Mesenchymal stem cell (in vitro differentiated cells and primary cell): Measurements from ENCODE around the gene THG1L.
"Not testable (repeated sequence)": the region's sequence is repeated elsewhere in the genome, so short reads cannot be mapped to it uniquely, and the experiment has no call there.

Experiments used
- DNase-seq: peaks from one replicate; pipeline ENCODE4 v3.0.0-alpha.2; 2013
- H2AFZ ChIP-seq: one replicate; pipeline ENCODE4 v1.6.1; 2013; ENCODE audit warnings: low read depth, mild to moderate bottlenecking, control low read depth, inconsistent platforms, low read length, moderate library complexity
- H2AK5ac ChIP-seq: 2 replicates; pipeline ENCODE4 v1.6.1; 2013; ENCODE audit warnings: low read length, moderate library complexity, mild to moderate bottlenecking, inconsistent platforms; ENCODE audit not compliant: severe bottlenecking
- H2BK120ac ChIP-seq: one replicate; pipeline ENCODE4 v1.6.1; 2013; ENCODE audit warnings: low read depth, mild to moderate bottlenecking, inconsistent platforms, low read length, moderate library complexity
- H2BK12ac ChIP-seq, 2 experiments: one replicate each; pipeline ENCODE4 v1.6.1; 2013; ENCODE audit warnings: inconsistent platforms in 2 of 2, low read length in 2 of 2, mild to moderate bottlenecking in 2 of 2, moderate library complexity in 2 of 2, control low read depth in 1 of 2
- H2BK15ac ChIP-seq: one replicate; pipeline ENCODE4 v1.6.1; 2013; ENCODE audit warnings: mild to moderate bottlenecking, low read depth, inconsistent platforms; ENCODE audit not compliant: poor library complexity, severe bottlenecking
- H2BK5ac ChIP-seq: 2 replicates; pipeline ENCODE4 v1.6.1; 2013; ENCODE audit warnings: low read depth, mild to moderate bottlenecking, low read length, control low read depth, inconsistent platforms; ENCODE audit not compliant: poor library complexity, severe bottlenecking
- H3K14ac ChIP-seq, 2 experiments: one replicate each; pipeline ENCODE4 v1.6.1; 2013; ENCODE audit warnings: inconsistent platforms in 2 of 2, low read length in 2 of 2, control low read depth in 1 of 2, mild to moderate bottlenecking in 1 of 2, moderate library complexity in 1 of 2
- H3K18ac ChIP-seq, 2 experiments: one replicate each; pipeline ENCODE4 v1.6.1; 2013; ENCODE audit warnings: inconsistent platforms in 2 of 2, low read length in 2 of 2, control low read depth in 1 of 2, low read depth in 1 of 2, mild to moderate bottlenecking in 1 of 2
- H3K23ac ChIP-seq, 2 experiments: one replicate each; pipeline ENCODE4 v1.6.1; 2013; ENCODE audit warnings: inconsistent platforms in 2 of 2, low read length in 2 of 2, mild to moderate bottlenecking in 2 of 2, moderate library complexity in 2 of 2, control low read depth in 1 of 2
- H3K27ac ChIP-seq: 2 replicates; pipeline ENCODE4 v1.5.1; 2013; ENCODE audit warnings: mild to moderate bottlenecking, moderate library complexity, low read length, control low read depth, inconsistent platforms; ENCODE audit not compliant: poor library complexity, severe bottlenecking
- H3K27me3 ChIP-seq, 2 experiments: 2 replicates each; pipeline versions ENCODE4 v1.6.1 to v1.7.0; 2013; ENCODE audit warnings: low read length in 2 of 2, mild to moderate bottlenecking in 2 of 2, moderate library complexity in 2 of 2, control low read depth in 1 of 2, inconsistent platforms in 1 of 2; ENCODE audit not compliant: control insufficient read depth in 1 of 2, insufficient read depth in 1 of 2
- H3K36me3 ChIP-seq, 2 experiments: 2 replicates each; pipeline versions ENCODE4 v1.6.1 to v1.7.0; 2013; ENCODE audit warnings: low read length in 2 of 2, control low read depth in 1 of 2, inconsistent platforms in 1 of 2, low read depth in 1 of 2, mild to moderate bottlenecking in 1 of 2; ENCODE audit not compliant: insufficient read depth in 2 of 2, control insufficient read depth in 1 of 2
- H3K4ac ChIP-seq, 2 experiments: one replicate each; pipeline ENCODE4 v1.6.1; 2013; ENCODE audit warnings: inconsistent platforms in 2 of 2, low read length in 2 of 2, mild to moderate bottlenecking in 2 of 2, moderate library complexity in 2 of 2, control low read depth in 1 of 2, low read depth in 1 of 2
- H3K4me1 ChIP-seq: 2 replicates; pipeline ENCODE4 v1.6.1; 2013; ENCODE audit warnings: low read depth, low read length, control low read depth; ENCODE audit not compliant: control insufficient read depth, insufficient read depth
- H3K4me2 ChIP-seq: 2 replicates; pipeline ENCODE4 v1.6.1; 2013; ENCODE audit warnings: low read length, mild to moderate bottlenecking, inconsistent platforms; ENCODE audit not compliant: poor library complexity, severe bottlenecking
- H3K4me3 ChIP-seq, 2 experiments: 2 replicates each; pipeline versions ENCODE4 v1.5.1 to v1.7.0; 2013; ENCODE audit warnings: low read length in 2 of 2, mild to moderate bottlenecking in 2 of 2, control low read depth in 1 of 2, low read depth in 1 of 2; ENCODE audit not compliant: insufficient read depth in 1 of 2
- H3K79me1 ChIP-seq: replicated peaks from 2 replicates; pipeline ENCODE4 v1.6.1; 2013; ENCODE audit warnings: mild to moderate bottlenecking, control low read depth, low read length, inconsistent platforms; ENCODE audit not compliant: poor library complexity, severe bottlenecking
- H3K9ac ChIP-seq: 2 replicates; pipeline ENCODE4 v1.7.0; 2013; ENCODE audit warnings: mild to moderate bottlenecking, low read length, moderate library complexity
- H3K9me3 ChIP-seq: 2 replicates; pipeline ENCODE4 v1.7.0; 2013; ENCODE audit warnings: mild to moderate bottlenecking, low read length; ENCODE audit not compliant: control insufficient read depth
- H4K8ac ChIP-seq: one replicate; pipeline ENCODE4 v1.6.1; 2013; ENCODE audit warnings: inconsistent platforms, mild to moderate bottlenecking, low read length, moderate library complexity
- H4K91ac ChIP-seq: one replicate; pipeline ENCODE4 v1.6.1; 2013; ENCODE audit warnings: mild to moderate bottlenecking, low read length, inconsistent platforms
- WGBS: methylation state at CpG from one replicate; pipeline ENCODE4 v1.1.7; 2013; ENCODE audit warnings: mixed read lengths; 5-methylcytosine and 5-hydroxymethylcytosine counted together

Gene THG1L

DNA sequence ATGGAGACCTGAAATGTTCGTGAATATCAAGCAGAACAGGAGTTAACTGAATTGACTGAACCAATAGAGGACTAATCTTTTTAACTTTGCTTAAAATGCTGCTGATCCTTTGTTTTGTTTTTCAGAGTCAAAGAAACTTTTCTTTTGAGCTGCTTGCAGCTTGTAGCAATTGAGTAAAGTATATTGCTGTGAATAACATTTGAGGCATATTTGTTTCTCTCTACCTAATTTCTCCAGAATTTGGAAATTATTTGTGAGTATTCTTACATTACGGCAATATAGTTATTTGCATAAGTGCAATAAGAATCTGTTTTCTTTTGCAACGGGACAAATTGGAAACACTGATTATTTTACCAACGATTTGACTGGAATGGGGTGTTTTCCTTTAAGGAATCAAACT is 32.5 kb upstream of the THG1L start:
- not testable (repeated sequence) for H4K91ac ChIP-seq, H2AFZ ChIP-seq, H3K4me3 ChIP-seq, DNase-seq, H3K27ac ChIP-seq, H2BK15ac ChIP-seq, H2BK12ac ChIP-seq, H3K23ac ChIP-seq, H4K8ac ChIP-seq, H2BK5ac ChIP-seq, H3K27me3 ChIP-seq, H3K14ac ChIP-seq, H2BK120ac ChIP-seq, H3K4me2 ChIP-seq, H3K79me1 ChIP-seq, H3K36me3 ChIP-seq, H3K18ac ChIP-seq, H3K9ac ChIP-seq, H3K4me1 ChIP-seq, H2AK5ac ChIP-seq, H3K4ac ChIP-seq
- peaks cover 13% of the 10 kb centered on the region for H3K9me3 ChIP-seq
- 82% methylated on average over 4 of the region's 4 CpGs for WGBS

GRCh38 chr5:157703736-157704135 is 27.5 kb upstream of the THG1L start:
- no peak overlapping the region for H2BK120ac ChIP-seq
- H3K27ac ChIP-seq, result no peak overlapping the region
- H3K4ac ChIP-seq, result no peak overlapping the region
- H3K14ac ChIP-seq, result no peak overlapping the region
- no peaks in the 10 kb centered on the region for H3K36me3 ChIP-seq
- H3K23ac ChIP-seq, result no peak overlapping the region
- H2AK5ac ChIP-seq, result no peak overlapping the region
- peaks cover 5% of the 10 kb centered on the region for H3K9me3 ChIP-seq
- H4K8ac ChIP-seq, result no peak overlapping the region
- WGBS, result 100% methylated on average over 2 of the region's 3 CpGs
- H4K91ac ChIP-seq, result no peak overlapping the region
- H3K4me1 ChIP-seq, result no peaks in the 10 kb centered on the region
- no peak overlapping the region for H2BK5ac ChIP-seq
- no peak overlapping the region for H2BK12ac ChIP-seq
- H2BK15ac ChIP-seq, result no peak overlapping the region
- no peaks in the 10 kb centered on the region for H3K27me3 ChIP-seq
- H3K9ac ChIP-seq, result no peak overlapping the region
- H3K4me3 ChIP-seq, result no peak overlapping the region
- H2AFZ ChIP-seq, result no peak overlapping the region
- H3K18ac ChIP-seq, result no peak overlapping the region
- no peaks in the 10 kb centered on the region for H3K79me1 ChIP-seq
- no peak overlapping the region for H3K4me2 ChIP-seq
- no peak for DNase-seq

GRCh38 chr5:157708866-157709265 is 22.4 kb upstream of the THG1L start:
- Histone ChIP-seq H3K27me3 (no peaks in the 10 kb centered on the region), H3K4me3 (no peak overlapping the region), H3K14ac (no peak overlapping the region), H3K4me1 (no peaks in the 10 kb centered on the region), H3K9me3 (no peaks in the 10 kb centered on the region), H3K36me3 (no peaks in the 10 kb centered on the region), H3K23ac (no peak overlapping the region), H2BK12ac (no peak overlapping the region), H3K27ac (no peak overlapping the region), H2BK5ac (no peak overlapping the region), H4K8ac (no peak overlapping the region), H2BK15ac (no peak overlapping the region), H2AK5ac (no peak overlapping the region), H4K91ac (no peak overlapping the region), H3K79me1 (no peaks in the 10 kb centered on the region), H3K4ac (no peak overlapping the region), H3K4me2 (no peak overlapping the region), H2BK120ac (no peak overlapping the region), H3K9ac (no peak overlapping the region), H2AFZ (no peak overlapping the region), H3K18ac (no peak overlapping the region)
- WGBS, result 100% methylated on average over 1 of the region's 1 CpG
- DNase-seq, result no peak

GRCh38 chr5:157709346-157709745 is 21.9 kb upstream of the THG1L start:
- no peak overlapping the region for H2BK12ac ChIP-seq
- no peaks in the 10 kb centered on the region for H3K9me3 ChIP-seq
- H3K4me2 ChIP-seq, result no peak overlapping the region
- no peak overlapping the region for H2AK5ac ChIP-seq
- H2BK120ac ChIP-seq, result no peak overlapping the region
- H3K4ac ChIP-seq, result no peak overlapping the region
- no peak overlapping the region for H3K14ac ChIP-seq
- no peak overlapping the region for H3K27ac ChIP-seq
- no peak for DNase-seq
- H3K27me3 ChIP-seq, result no peaks in the 10 kb centered on the region
- no peak overlapping the region for H3K4me3 ChIP-seq
- H3K4me1 ChIP-seq, result no peaks in the 10 kb centered on the region
- H3K9ac ChIP-seq, result no peak overlapping the region
- no peak overlapping the region for H2AFZ ChIP-seq
- no peak overlapping the region for H3K23ac ChIP-seq
- H4K91ac ChIP-seq, result no peak overlapping the region
- H3K79me1 ChIP-seq, result no peaks in the 10 kb centered on the region
- no peak overlapping the region for H3K18ac ChIP-seq
- no peaks in the 10 kb centered on the region for H3K36me3 ChIP-seq
- no peak overlapping the region for H2BK5ac ChIP-seq
- H4K8ac ChIP-seq, result no peak overlapping the region
- H2BK15ac ChIP-seq, result no peak overlapping the region
